ENCODE results near the gene SNTA1.

DNA sequence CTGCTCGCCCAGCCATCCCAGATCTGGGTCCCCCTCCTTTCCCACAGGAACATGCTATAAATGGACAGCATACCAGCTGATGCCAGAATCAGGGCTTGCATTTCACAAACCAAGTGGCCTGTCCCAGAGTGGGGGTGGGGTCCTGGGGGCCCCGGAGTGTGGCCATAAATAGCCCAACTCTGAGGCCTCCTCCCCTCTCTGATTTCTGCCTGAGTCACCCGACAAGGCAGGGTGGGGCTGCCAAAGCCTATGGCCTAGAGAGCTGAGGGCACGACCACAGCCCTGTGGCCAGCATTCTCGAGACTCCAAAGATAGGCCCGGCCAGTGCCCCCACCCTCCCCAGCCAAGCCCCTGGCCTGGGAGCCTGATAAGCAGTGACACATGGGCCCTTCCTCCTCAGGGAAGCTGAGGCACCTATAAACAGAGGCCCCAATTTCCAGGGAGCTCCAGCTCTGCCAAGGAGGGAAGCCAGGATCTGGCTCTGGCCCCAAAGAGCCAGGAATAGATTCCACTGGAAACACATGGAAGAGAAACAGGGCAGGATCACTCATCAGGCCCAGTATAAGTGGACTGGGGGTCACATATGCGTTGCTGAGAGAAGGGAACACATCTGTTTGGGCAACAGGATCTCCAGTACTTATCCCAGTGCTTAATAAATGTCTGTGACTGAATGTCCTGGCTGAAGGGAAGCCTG lies 20.3 kb downstream of the SNTA1 start:
- TF ChIP-seq, protein P1, sequence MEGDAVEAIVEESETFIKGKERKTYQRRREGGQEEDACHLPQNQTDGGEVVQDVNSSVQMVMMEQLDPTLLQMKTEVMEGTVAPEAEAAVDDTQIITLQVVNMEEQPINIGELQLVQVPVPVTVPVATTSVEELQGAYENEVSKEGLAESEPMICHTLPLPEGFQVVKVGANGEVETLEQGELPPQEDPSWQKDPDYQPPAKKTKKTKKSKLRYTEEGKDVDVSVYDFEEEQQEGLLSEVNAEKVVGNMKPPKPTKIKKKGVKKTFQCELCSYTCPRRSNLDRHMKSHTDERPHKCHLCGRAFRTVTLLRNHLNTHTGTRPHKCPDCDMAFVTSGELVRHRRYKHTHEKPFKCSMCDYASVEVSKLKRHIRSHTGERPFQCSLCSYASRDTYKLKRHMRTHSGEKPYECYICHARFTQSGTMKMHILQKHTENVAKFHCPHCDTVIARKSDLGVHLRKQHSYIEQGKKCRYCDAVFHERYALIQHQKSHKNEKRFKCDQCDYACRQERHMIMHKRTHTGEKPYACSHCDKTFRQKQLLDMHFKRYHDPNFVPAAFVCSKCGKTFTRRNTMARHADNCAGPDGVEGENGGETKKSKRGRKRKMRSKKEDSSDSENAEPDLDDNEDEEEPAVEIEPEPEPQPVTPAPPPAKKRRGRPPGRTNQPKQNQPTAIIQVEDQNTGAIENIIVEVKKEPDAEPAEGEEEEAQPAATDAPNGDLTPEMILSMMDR (IDR thresholded peaks at IDR 0.05 in 8 of 11, conservative IDR thresholded peaks at IDR 0.05 in 3 of 11) = no peak
- no peak for TF ChIP-seq POLR2A (IDR thresholded peaks at IDR 0.05)

All from spleen (tissue), 7 donors.